ENCODE results near the gene SIMC1. TPM values are rescaled to one million over a fixed set of nuclear protein-coding genes. Genes with fewer than 3 reads are reported as not detected.

Gene SIMC1
- total RNA-seq, 1 experiment from 2014 or later, result 25.4 TPM

- Mint-ChIP-seq H3K27me3 (ENCODE audit: insufficient read depth, unreplicated experiment) (no peaks in the 10 kb centered on the region), H3K36me3 (ENCODE audit: insufficient read depth, unreplicated experiment) (peaks cover 29% of the 10 kb centered on the region), H3K27ac (ENCODE audit: low read depth, unreplicated experiment) (no peak overlapping the region), H3K4me1 (ENCODE audit: insufficient read depth, unreplicated experiment) (peaks cover 6% of the 10 kb centered on the region), H3K4me3 (ENCODE audit: unreplicated experiment) (no peak overlapping the region), H3K9me3 (ENCODE audit: unreplicated experiment) (peaks cover 3% of the 10 kb centered on the region)
- intact Hi-C loops (cut with micrococcal nuclease), result no loop called here
- DNase-seq (ENCODE audit: unreplicated experiment), result no peak
- no TSS peak for BruUV-seq (replicated peaks)
- ChIA-PET CTCF (interaction anchor here (0.6 to 0.7 kb wide), 2 partner anchors 21 to 876 kb away, joined by 3 read pairs; no protein-coding TSS in a partner anchor), POLR2A (no interaction called here)
- TF ChIP-seq CTCF (IDR thresholded peaks at IDR 0.05; ENCODE audit: unreplicated experiment), result no peak
Observed at GRCh38 chr5:176339304-176339703, 101.1 kb downstream of the SIMC1 start.

- no peak for TF ChIP-seq CTCF (IDR thresholded peaks at IDR 0.05; ENCODE audit: unreplicated experiment)
- DNase-seq (ENCODE audit: unreplicated experiment), result no peak
- Mint-ChIP-seq H3K4me1 (ENCODE audit: insufficient read depth, unreplicated experiment) (peaks cover 6% of the 10 kb centered on the region), H3K27ac (ENCODE audit: low read depth, unreplicated experiment) (no peak overlapping the region), H3K4me3 (ENCODE audit: unreplicated experiment) (no peak overlapping the region), H3K27me3 (ENCODE audit: insufficient read depth, unreplicated experiment) (no peaks in the 10 kb centered on the region), H3K36me3 (ENCODE audit: insufficient read depth, unreplicated experiment) (peaks cover 37% of the 10 kb centered on the region), H3K9me3 (ENCODE audit: unreplicated experiment) (no peaks in the 10 kb centered on the region)
- ChIA-PET CTCF (interaction anchor here (1.5 kb wide), 1 partner anchor 14 kb away, joined by 3 read pairs; no protein-coding TSS in a partner anchor), POLR2A (interaction anchor here (0.5 to 0.8 kb wide), 2 partner anchors 18 to 20 kb away, joined by 3 to 4 read pairs; no protein-coding TSS in a partner anchor)
- intact Hi-C loops (cut with micrococcal nuclease), result no loop called here
- BruUV-seq (replicated peaks), result no TSS peak
Observed at GRCh38 chr5:176341325-176342157, 103.3 kb downstream of the SIMC1 start.

GRCh38 chr5:176342158-176342483 is 103.9 kb downstream of the SIMC1 start:
- Mint-ChIP-seq H3K4me1 (ENCODE audit: insufficient read depth, unreplicated experiment) (peaks cover 6% of the 10 kb centered on the region), H3K36me3 (ENCODE audit: insufficient read depth, unreplicated experiment) (peaks cover 37% of the 10 kb centered on the region), H3K4me3 (ENCODE audit: unreplicated experiment) (no peak overlapping the region), H3K27ac (ENCODE audit: low read depth, unreplicated experiment) (no peak overlapping the region), H3K27me3 (ENCODE audit: insufficient read depth, unreplicated experiment) (no peaks in the 10 kb centered on the region), H3K9me3 (ENCODE audit: unreplicated experiment) (no peaks in the 10 kb centered on the region)
- CTCF ChIA-PET, result interaction anchor here (1.5 kb wide), 1 partner anchor 13 kb away, joined by 3 read pairs; no protein-coding TSS in a partner anchor
- no peak for TF ChIP-seq CTCF (IDR thresholded peaks at IDR 0.05; ENCODE audit: unreplicated experiment)
- BruUV-seq (replicated peaks), result no TSS peak
- DNase-seq (ENCODE audit: unreplicated experiment), result no peak
- POLR2A ChIA-PET, result interaction anchor here (0.5 to 0.8 kb wide), 2 partner anchors 18 to 21 kb away, joined by 3 to 4 read pairs; no protein-coding TSS in a partner anchor
- intact Hi-C loops (cut with micrococcal nuclease), result no loop called here

- H3K4me3 Mint-ChIP-seq (ENCODE audit: unreplicated experiment), result no peak overlapping the region
- no peaks in the 10 kb centered on the region for H3K27me3 Mint-ChIP-seq (ENCODE audit: insufficient read depth, unreplicated experiment)
- no peak for DNase-seq (ENCODE audit: unreplicated experiment)
- no peak overlapping the region for H3K27ac Mint-ChIP-seq (ENCODE audit: low read depth, unreplicated experiment)
- ChIA-PET POLR2A (no interaction called here), CTCF (interaction anchor here (1.5 kb wide), 1 partner anchor 12 kb away, joined by 3 read pairs; no protein-coding TSS in a partner anchor)
- peaks cover 41% of the 10 kb centered on the region for H3K36me3 Mint-ChIP-seq (ENCODE audit: insufficient read depth, unreplicated experiment)
- TF ChIP-seq CTCF (IDR thresholded peaks at IDR 0.05; ENCODE audit: unreplicated experiment), result no peak
- no TSS peak for BruUV-seq (replicated peaks)
- peaks cover 6% of the 10 kb centered on the region for H3K4me1 Mint-ChIP-seq (ENCODE audit: insufficient read depth, unreplicated experiment)
- intact Hi-C loops (cut with micrococcal nuclease), result no loop called here
- no peaks in the 10 kb centered on the region for H3K9me3 Mint-ChIP-seq (ENCODE audit: unreplicated experiment)
Observed at GRCh38 chr5:176342766-176343458, 104.7 kb downstream of the SIMC1 start.
